ENCODE data around the gene NMNAT3.

Gene NMNAT3

GRCh38 chr3:139627759-139628158 is 50.0 kb downstream of the NMNAT3 start:
- H3K4me3 ChIP-seq (ENCODE audit: low read depth, low read length) = no peak overlapping the region
- in situ Hi-C loops (cut with HindIII; ENCODE audit: low sequenced_read_pairs) = no loop called here
- no peak for TF ChIP-seq CTCF (IDR thresholded peaks at IDR 0.05; ENCODE audit: low read depth, low read length, missing control alignments)
- DNase-seq (ENCODE audit: low read depth) = no peak

- H3K4me3 ChIP-seq (ENCODE audit: low read depth, low read length) = no peak overlapping the region
- DNase-seq (ENCODE audit: low read depth) = no peak
- in situ Hi-C loops (cut with HindIII; ENCODE audit: low sequenced_read_pairs) = no loop called here
- no peak for TF ChIP-seq CTCF (IDR thresholded peaks at IDR 0.05; ENCODE audit: low read depth, low read length, missing control alignments)
Observed at GRCh38 chr3:139620438-139620837, 57.3 kb downstream of the NMNAT3 start.

GRCh38 chr3:139619484-139619883 is 58.3 kb downstream of the NMNAT3 start:
- TF ChIP-seq CTCF (IDR thresholded peaks at IDR 0.05; ENCODE audit: low read depth, low read length, missing control alignments) = no peak
- in situ Hi-C loops (cut with HindIII; ENCODE audit: low sequenced_read_pairs) = no loop called here

GRCh38 chr3:139617672-139618268 is 60.0 kb downstream of the NMNAT3 start:
- in situ Hi-C loops (cut with HindIII; ENCODE audit: low sequenced_read_pairs) = no loop called here
- DNase-seq (ENCODE audit: low read depth) = no peak
- no peak overlapping the region for H3K4me3 ChIP-seq (ENCODE audit: low read depth, low read length)
- no peak for TF ChIP-seq CTCF (IDR thresholded peaks at IDR 0.05; ENCODE audit: low read depth, low read length, missing control alignments)

More at GRCh38 chr3:139619484-139619883, 58.3 kb downstream of the NMNAT3 start:
- no peak overlapping the region for H3K4me3 ChIP-seq (ENCODE audit: low read depth, low read length)
- no peak for DNase-seq (ENCODE audit: low read depth)

- in situ Hi-C loops (cut with HindIII; ENCODE audit: low sequenced_read_pairs) = no loop called here
- DNase-seq (ENCODE audit: low read depth) = no peak
- TF ChIP-seq CTCF (IDR thresholded peaks at IDR 0.05; ENCODE audit: low read depth, low read length, missing control alignments) = no peak
- H3K4me3 ChIP-seq (ENCODE audit: low read depth, low read length) = no peak overlapping the region
Observed at GRCh38 chr3:139611528-139611927, 66.2 kb downstream of the NMNAT3 start.

DNA sequence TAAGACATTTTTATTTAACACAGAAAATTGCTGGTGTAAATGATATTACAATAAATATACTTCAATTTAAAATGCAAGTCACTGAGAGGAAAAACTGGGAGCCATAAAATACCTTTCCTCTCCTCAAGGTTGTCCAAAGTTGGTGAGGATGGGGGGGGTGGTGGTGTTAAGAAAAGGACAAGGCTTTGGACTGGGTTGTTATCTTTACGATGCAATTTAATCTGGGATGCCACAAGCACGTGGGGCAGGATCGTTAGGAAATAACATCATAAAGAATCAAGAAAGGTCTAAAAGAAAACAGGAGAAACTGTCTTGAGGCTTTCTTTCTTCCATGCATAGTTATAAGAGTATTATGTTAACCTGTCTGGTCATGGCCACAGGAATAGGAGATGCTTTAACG is 66.9 kb downstream of the NMNAT3 start:
- TF ChIP-seq CTCF (IDR thresholded peaks at IDR 0.05; ENCODE audit: low read depth, low read length, missing control alignments) = no peak
- in situ Hi-C loops (cut with HindIII; ENCODE audit: low sequenced_read_pairs) = no loop called here
- no peak for DNase-seq (ENCODE audit: low read depth)
- H3K4me3 ChIP-seq (ENCODE audit: low read depth, low read length) = no peak overlapping the region
